ENCODE results near the gene EFNB2. TPM values are rescaled to one million over a fixed set of nuclear protein-coding genes. Genes with fewer than 3 reads are reported as not detected.

The EFNB2 gene
- total RNA-seq, 1 donor from 2014 or later, result 0.07 TPM

GRCh38 chr13:106503730-106504453, 31.6 kb downstream of the EFNB2 start:
- intact Hi-C loops (cut with micrococcal nuclease), result no loop called here

GRCh38 chr13:106503272-106503671, 32.2 kb downstream of the EFNB2 start:
- intact Hi-C loops (cut with micrococcal nuclease), result no loop called here

GRCh38 chr13:106500445-106500844, 35.0 kb downstream of the EFNB2 start:
- intact Hi-C loops (cut with micrococcal nuclease), result no loop called here

GRCh38 chr13:106499896-106500295, 35.6 kb downstream of the EFNB2 start:
- intact Hi-C loops (cut with micrococcal nuclease), result no loop called here

- intact Hi-C loops (cut with micrococcal nuclease), result no loop called here
Observed at GRCh38 chr13:106499113-106499512, 36.3 kb downstream of the EFNB2 start.

- intact Hi-C loops (cut with micrococcal nuclease), result no loop called here
Observed at GRCh38 chr13:106498571-106498970, 36.9 kb downstream of the EFNB2 start.

GRCh38 chr13:106498158-106498557, 37.3 kb downstream of the EFNB2 start:
- intact Hi-C loops (cut with micrococcal nuclease), result no loop called here

GRCh38 chr13:106497079-106497478, 38.4 kb downstream of the EFNB2 start:
- intact Hi-C loops (cut with micrococcal nuclease), result no loop called here

- intact Hi-C loops (cut with micrococcal nuclease), result no loop called here
Observed at GRCh38 chr13:106496072-106496997, 39.1 kb downstream of the EFNB2 start.

GRCh38 chr13:106494936-106495335, 40.5 kb downstream of the EFNB2 start:
- intact Hi-C loops (cut with micrococcal nuclease), result no loop called here

- intact Hi-C loops (cut with micrococcal nuclease), result no loop called here
Observed at GRCh38 chr13:106494506-106494905, 41.0 kb downstream of the EFNB2 start.

- intact Hi-C loops (cut with micrococcal nuclease), result no loop called here
Observed at GRCh38 chr13:106493533-106494220, 41.8 kb downstream of the EFNB2 start.

- intact Hi-C loops (cut with micrococcal nuclease), result no loop called here
Observed at GRCh38 chr13:106492588-106493475, 42.6 kb downstream of the EFNB2 start.

- intact Hi-C loops (cut with micrococcal nuclease), result loop anchor here (2.0 kb wide), 1 partner anchor 43 kb away; the partner anchor contains the start of gene EFNB2
Observed at GRCh38 chr13:106491928-106492587, 43.4 kb downstream of the EFNB2 start.

GRCh38 chr13:106491463-106491862, 44.0 kb downstream of the EFNB2 start:
- intact Hi-C loops (cut with micrococcal nuclease), result loop anchor here (2.0 kb wide), 1 partner anchor 43 kb away; the partner anchor contains the start of gene EFNB2

GRCh38 chr13:106490569-106491321, 44.7 kb downstream of the EFNB2 start:
- intact Hi-C loops (cut with micrococcal nuclease), result loop anchor here (2.0 kb wide), 1 partner anchor 44 kb away; the partner anchor contains the start of gene EFNB2

- intact Hi-C loops (cut with micrococcal nuclease), result loop anchor here (2.0 kb wide), 1 partner anchor 45 kb away; the partner anchor contains the start of gene EFNB2
Observed at GRCh38 chr13:106489849-106490568, 45.5 kb downstream of the EFNB2 start.

- intact Hi-C loops (cut with micrococcal nuclease), result no loop called here
Observed at GRCh38 chr13:106488686-106489085, 46.8 kb downstream of the EFNB2 start.

All from T-helper 2 cell treated with Interferon-gamma antibody and Interleukin-4, amounts not matched to agents 100 ng/mL and 5 ng/mL, for 36 hours (primary cell).